ENCODE data around the gene DDX25.

Gene DDX25

GRCh38 chr11:125933030-125933813 is 28.9 kb downstream of the DDX25 start:
- no peak for DNase-seq (ENCODE audit: low read depth in 2 of 2, low spot score in 1 of 2)

- DNase-seq (ENCODE audit: low read depth in 2 of 2, low spot score in 1 of 2), result no peak
These were observed 30.2 kb downstream of the DDX25 start for GRCh38 chr11:125934473-125934872.

GRCh38 chr11:125935056-125935455 is 30.7 kb downstream of the DDX25 start:
- DNase-seq (ENCODE audit: low read depth in 2 of 2, low spot score in 1 of 2), result no peak

- DNase-seq (ENCODE audit: low read depth in 2 of 2, low spot score in 1 of 2), result no peak
These were observed 31.4 kb downstream of the DDX25 start for GRCh38 chr11:125935618-125936199.

- DNase-seq (ENCODE audit: low read depth in 2 of 2, low spot score in 1 of 2), result no peak
These were observed 34.1 kb downstream of the DDX25 start for GRCh38 chr11:125938418-125938817.

- DNase-seq (ENCODE audit: low read depth in 2 of 2, low spot score in 1 of 2), result no peak
These were observed 34.8 kb downstream of the DDX25 start for GRCh38 chr11:125939081-125939521.

GRCh38 chr11:125940145-125940544 is 35.8 kb downstream of the DDX25 start:
- DNase-seq (ENCODE audit: low read depth in 2 of 2, low spot score in 1 of 2), result no peak

GRCh38 chr11:125941267-125941618 is 36.9 kb downstream of the DDX25 start:
- DNase-seq (ENCODE audit: low read depth in 2 of 2, low spot score in 1 of 2), result no peak

GRCh38 chr11:125941619-125942611 is 37.6 kb downstream of the DDX25 start:
- DNase-seq (ENCODE audit: low read depth in 2 of 2, low spot score in 1 of 2), result peak in 1 of 2 donors; percentile 6

- no peak for DNase-seq (ENCODE audit: low read depth in 2 of 2, low spot score in 1 of 2)
These were observed 38.6 kb downstream of the DDX25 start for GRCh38 chr11:125942771-125943428.

- no peak for DNase-seq (ENCODE audit: low read depth in 2 of 2, low spot score in 1 of 2)
These were observed 39.5 kb downstream of the DDX25 start for GRCh38 chr11:125943661-125944349.

GRCh38 chr11:125944350-125945010 is 40.2 kb downstream of the DDX25 start:
- DNase-seq (ENCODE audit: low read depth in 2 of 2, low spot score in 1 of 2), result no peak

GRCh38 chr11:125945011-125945796 is 40.9 kb downstream of the DDX25 start:
- no peak for DNase-seq (ENCODE audit: low read depth in 2 of 2, low spot score in 1 of 2)

- DNase-seq (ENCODE audit: low read depth in 2 of 2, low spot score in 1 of 2), result no peak
These were observed 41.7 kb downstream of the DDX25 start, which contains the start of gene VSIG10L2 for GRCh38 chr11:125945797-125946520. Gene VSIG10L2, plus strand, starts transcription at chr11:125946044. Its CDS starts 12 bp downstream, at chr11:125946056.

GRCh38 chr11:125946712-125947418 is 42.6 kb downstream of the DDX25 start:
- no peak for DNase-seq (ENCODE audit: low read depth in 2 of 2, low spot score in 1 of 2)

- no peak for DNase-seq (ENCODE audit: low read depth in 2 of 2, low spot score in 1 of 2)
These were observed 43.3 kb downstream of the DDX25 start for GRCh38 chr11:125947419-125948277.
